Endometrium (tissue), 2 donors: ENCODE results near the gene COL23A1.

Experiments
- FAIRE-seq: peaks from 2 replicates; lab custom pipeline; 2012; peaks lifted over from hg19 to GRCh38; lab: Jason Lieb, UNC
- donor health status: control.
- donor health status: control.

COL23A1 gene

GRCh38 chr5:178531786-178532185 is 58.4 kb downstream of the COL23A1 start:
- no peak for FAIRE-seq

GRCh38 chr5:178530526-178530925 is 59.7 kb downstream of the COL23A1 start:
- no peak for FAIRE-seq

- FAIRE-seq, result no peak
Observed at GRCh38 chr5:178529080-178529479, 61.1 kb downstream of the COL23A1 start.

GRCh38 chr5:178527458-178528307 is 62.5 kb downstream of the COL23A1 start:
- no peak for FAIRE-seq

GRCh38 chr5:178526773-178527457 is 63.3 kb downstream of the COL23A1 start:
- FAIRE-seq, result no peak

- FAIRE-seq, result no peak
Observed at GRCh38 chr5:178525906-178526732, 64.1 kb downstream of the COL23A1 start.

- no peak for FAIRE-seq
Observed at GRCh38 chr5:178524093-178524882, 65.9 kb downstream of the COL23A1 start.

GRCh38 chr5:178522361-178522760 is 67.8 kb downstream of the COL23A1 start:
- no peak for FAIRE-seq

- no peak for FAIRE-seq
Observed at GRCh38 chr5:178520851-178521250, 69.3 kb downstream of the COL23A1 start.

- FAIRE-seq, result no peak
Observed at GRCh38 chr5:178519804-178520203, 70.4 kb downstream of the COL23A1 start.

GRCh38 chr5:178519155-178519554 is 71.0 kb downstream of the COL23A1 start:
- no peak for FAIRE-seq

- FAIRE-seq, result no peak
Observed at GRCh38 chr5:178516504-178517235, 73.5 kb downstream of the COL23A1 start.

GRCh38 chr5:178515776-178516503 is 74.3 kb downstream of the COL23A1 start:
- FAIRE-seq, result no peak

- FAIRE-seq, result no peak
Observed at GRCh38 chr5:178514851-178515418, 75.3 kb downstream of the COL23A1 start.

- no peak for FAIRE-seq
Observed at GRCh38 chr5:178511172-178511571, 79.0 kb downstream of the COL23A1 start.

GRCh38 chr5:178509491-178510057 is 80.6 kb downstream of the COL23A1 start:
- FAIRE-seq, result no peak

GRCh38 chr5:178507151-178507932 is 82.9 kb downstream of the COL23A1 start:
- FAIRE-seq, result no peak

GRCh38 chr5:178505639-178506407 is 84.4 kb downstream of the COL23A1 start:
- no peak for FAIRE-seq
